DOHH2 (cell line): ENCODE measurements around the gene TNFAIP2.
A peak's percentile ranks its signal among the peaks of the same experiment; 100 is the strongest.

Experiments
- H3F3A ChIP-seq: fragments of 200-600 bp; sonication (generic), shearing (Covaris generic); 2 replicates; pipeline ENCODE4 v1.6.0; 2016; ENCODE audit warnings: antibody characterized with exemption, mild to moderate bottlenecking; ENCODE audit not compliant: control insufficient read depth, insufficient read depth
- H3K27ac ChIP-seq: fragments of 200-600 bp; sonication (generic); 2 replicates; pipeline ENCODE4 v1.5.1; 2014; ENCODE audit warnings: low read depth, mild to moderate bottlenecking, low read length, moderate library complexity
- H3K27me3 ChIP-seq: fragments of 200-600 bp; sonication (generic); 2 replicates; pipeline ENCODE4 v1.6.1; 2014; ENCODE audit warnings: mild to moderate bottlenecking, low read length, mixed read lengths; ENCODE audit not compliant: control insufficient read depth
- H3K36me3 ChIP-seq: fragments of 200-600 bp; sonication (generic); 2 replicates; pipeline ENCODE4 v1.6.1; 2014; ENCODE audit warnings: mild to moderate bottlenecking, low read length, moderate library complexity, mixed read lengths; ENCODE audit not compliant: control insufficient read depth
- H3K4me1 ChIP-seq: fragments of 200-600 bp; sonication (generic); 2 replicates; pipeline ENCODE4 v1.6.1; 2014; ENCODE audit warnings: mild to moderate bottlenecking, low read length, mixed read lengths; ENCODE audit not compliant: control insufficient read depth
- H3K4me2 ChIP-seq: fragments of 200-600 bp; sonication (generic); 2 replicates; pipeline ENCODE4 v1.6.0; 2014; ENCODE audit warnings: mild to moderate bottlenecking, low read length, moderate library complexity
- H3K4me3 ChIP-seq: fragments of 200-600 bp; sonication (generic); 2 replicates; pipeline ENCODE4 v1.5.1; 2014; ENCODE audit warnings: mild to moderate bottlenecking, low read length, mixed read lengths
- H3K79me2 ChIP-seq: fragments of 200-600 bp; sonication (generic); 2 replicates; pipeline ENCODE4 v1.6.1; 2014; ENCODE audit warnings: mild to moderate bottlenecking, low read length, mixed read lengths; ENCODE audit not compliant: control insufficient read depth
- H3K9me2 ChIP-seq: fragments of 200-600 bp; sonication (generic); replicated peaks from 2 replicates; pipeline ENCODE4 v1.6.1; 2014; ENCODE audit warnings: mild to moderate bottlenecking, low read length, mixed read lengths; ENCODE audit not compliant: control insufficient read depth
- H3K9me3 ChIP-seq: fragments of 200-600 bp; sonication (generic); 2 replicates; pipeline ENCODE4 v1.6.1; 2014; ENCODE audit warnings: antibody characterized with exemption, low read length, mixed read lengths; ENCODE audit not compliant: control insufficient read depth, insufficient read depth
- H4K20me1 ChIP-seq: fragments of 200-600 bp; sonication (generic); 2 replicates; pipeline ENCODE4 v1.6.0; 2014; ENCODE audit warnings: low read depth, mild to moderate bottlenecking, antibody characterized with exemption, low read length, moderate library complexity; ENCODE audit not compliant: control insufficient read depth, insufficient read depth
- EZH2phosphoT487 ChIP-seq: fragments of 200-600 bp; sonication (generic); IDR thresholded peaks from 2 replicates; pipeline ENCODE4 v1.6.1; 2017; ENCODE audit warnings: borderline replicate concordance, mild to moderate bottlenecking, antibody characterized with exemption, low read length, moderate library complexity, mixed read lengths
- TF ChIP-seq, protein P1 (sequence below): fragments of 200-600 bp; sonication (generic); IDR thresholded peaks from one replicate; pipeline ENCODE4 v1.5.1; 2014; ENCODE audit warnings: antibody characterized with exemption, mild to moderate bottlenecking, low read depth, low read length; ENCODE audit not compliant: poor library complexity, severe bottlenecking

The TNFAIP2 gene

DNA sequence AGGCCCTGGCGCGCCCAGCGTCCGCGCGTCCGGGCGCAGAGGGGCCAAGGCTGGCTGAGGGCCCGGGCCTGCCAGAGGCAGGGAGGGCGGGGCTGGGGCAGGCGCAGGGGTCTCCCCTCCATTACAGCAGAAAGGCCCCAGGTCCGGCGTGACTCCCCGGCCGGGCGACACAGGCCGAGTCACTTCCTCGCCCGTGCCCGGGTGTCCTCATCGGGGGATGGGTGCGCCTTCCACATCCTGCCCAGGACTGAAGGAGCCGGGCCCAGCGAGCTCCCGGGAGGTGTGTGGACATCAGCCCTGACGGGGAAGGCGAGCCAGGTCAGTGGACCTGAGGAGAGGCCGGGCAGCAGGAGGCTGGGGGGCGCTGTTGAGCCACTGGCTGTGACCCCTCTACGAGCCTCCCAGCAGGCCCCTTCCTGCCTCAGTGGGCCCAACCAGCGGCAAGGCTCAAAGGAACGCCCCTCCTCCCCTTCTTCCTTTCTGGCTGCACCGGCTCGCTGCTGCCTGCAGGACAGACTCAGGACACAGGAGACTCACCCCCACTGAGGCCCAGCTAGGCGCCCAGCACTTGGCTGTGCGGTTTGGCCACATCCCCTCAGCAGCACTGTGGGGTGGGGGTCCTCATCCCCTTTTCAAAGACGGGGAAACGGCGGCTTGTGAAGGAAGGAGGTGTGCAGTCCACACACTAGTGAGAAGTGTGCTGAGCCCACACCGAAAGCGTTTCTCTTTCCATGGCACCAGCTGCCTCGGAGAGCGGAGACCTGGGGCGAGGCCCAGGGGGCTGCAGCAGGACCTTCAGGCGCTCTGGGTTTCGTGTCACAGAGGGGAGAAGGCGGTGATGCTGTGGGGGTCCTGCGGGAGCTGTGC is 606 bp downstream of the TNFAIP2 start:
- Histone ChIP-seq H3K9me2 (no peaks in the 10 kb centered on the region), H3K27ac (no peak overlapping the region), H4K20me1 (0 out of 2 replicates have a peak, but pooled peaks cover 4% of the 10 kb centered on the region), H3K36me3 (no peaks in the 10 kb centered on the region), H3K4me3 (peak overlapping the region; percentile 67), H3K4me1 (peaks cover 58% of the 10 kb centered on the region), H3K4me2 (peak overlapping the region; percentile 98), H3K9me3 (no peaks in the 10 kb centered on the region), H3K79me2 (peaks cover 5% of the 10 kb centered on the region; the same call in 1 of the 2 replicates), H3F3A (peaks cover 27% of the 10 kb centered on the region), H3K27me3 (peaks cover 7% of the 10 kb centered on the region)
- TF ChIP-seq, protein P1, sequence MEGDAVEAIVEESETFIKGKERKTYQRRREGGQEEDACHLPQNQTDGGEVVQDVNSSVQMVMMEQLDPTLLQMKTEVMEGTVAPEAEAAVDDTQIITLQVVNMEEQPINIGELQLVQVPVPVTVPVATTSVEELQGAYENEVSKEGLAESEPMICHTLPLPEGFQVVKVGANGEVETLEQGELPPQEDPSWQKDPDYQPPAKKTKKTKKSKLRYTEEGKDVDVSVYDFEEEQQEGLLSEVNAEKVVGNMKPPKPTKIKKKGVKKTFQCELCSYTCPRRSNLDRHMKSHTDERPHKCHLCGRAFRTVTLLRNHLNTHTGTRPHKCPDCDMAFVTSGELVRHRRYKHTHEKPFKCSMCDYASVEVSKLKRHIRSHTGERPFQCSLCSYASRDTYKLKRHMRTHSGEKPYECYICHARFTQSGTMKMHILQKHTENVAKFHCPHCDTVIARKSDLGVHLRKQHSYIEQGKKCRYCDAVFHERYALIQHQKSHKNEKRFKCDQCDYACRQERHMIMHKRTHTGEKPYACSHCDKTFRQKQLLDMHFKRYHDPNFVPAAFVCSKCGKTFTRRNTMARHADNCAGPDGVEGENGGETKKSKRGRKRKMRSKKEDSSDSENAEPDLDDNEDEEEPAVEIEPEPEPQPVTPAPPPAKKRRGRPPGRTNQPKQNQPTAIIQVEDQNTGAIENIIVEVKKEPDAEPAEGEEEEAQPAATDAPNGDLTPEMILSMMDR, result peak; percentile 76
- no peak for TF ChIP-seq EZH2phosphoT487

DNA sequence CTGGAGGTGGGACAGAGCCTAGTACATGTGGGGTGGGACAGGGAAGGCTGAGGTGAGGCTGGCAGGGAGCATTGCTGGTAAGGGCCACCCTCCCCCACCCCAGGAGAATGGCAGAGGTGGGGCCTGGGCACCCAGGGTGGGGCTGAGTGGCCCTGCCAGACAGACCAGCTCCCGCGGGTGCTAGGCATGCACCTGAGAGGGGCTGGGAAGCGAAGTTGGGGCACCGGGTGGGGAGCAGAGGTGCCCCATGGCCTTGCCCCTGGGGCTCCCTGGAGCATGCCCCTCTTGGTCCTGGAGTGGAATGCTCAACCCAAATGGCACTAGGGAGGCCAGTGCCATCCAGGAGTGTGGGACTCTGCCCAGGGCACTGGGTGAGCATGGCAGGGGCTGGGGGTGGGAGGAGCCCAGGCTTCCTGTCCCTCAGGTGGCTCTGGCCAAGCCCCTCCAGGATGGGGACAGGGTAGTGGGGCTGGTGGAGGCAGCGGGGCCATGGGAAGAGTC is 1.3 kb downstream of the TNFAIP2 start:
- Histone ChIP-seq H3K9me3 (no peaks in the 10 kb centered on the region), H4K20me1 (0 out of 2 replicates have a peak, but pooled peaks cover 4% of the 10 kb centered on the region), H3K27ac (no peak overlapping the region), H3K4me1 (peaks cover 51% of the 10 kb centered on the region), H3K27me3 (peaks cover 7% of the 10 kb centered on the region), H3K9me2 (no peaks in the 10 kb centered on the region), H3F3A (peaks cover 25% of the 10 kb centered on the region), H3K4me3 (peak overlapping the region; percentile 67; the same call in 1 of the 2 replicates), H3K4me2 (peak overlapping the region; percentile 98), H3K36me3 (no peaks in the 10 kb centered on the region), H3K79me2 (peaks cover 5% of the 10 kb centered on the region; the same call in 1 of the 2 replicates)
- no peak for TF ChIP-seq EZH2phosphoT487
- TF ChIP-seq, protein P1, result no peak

DNA sequence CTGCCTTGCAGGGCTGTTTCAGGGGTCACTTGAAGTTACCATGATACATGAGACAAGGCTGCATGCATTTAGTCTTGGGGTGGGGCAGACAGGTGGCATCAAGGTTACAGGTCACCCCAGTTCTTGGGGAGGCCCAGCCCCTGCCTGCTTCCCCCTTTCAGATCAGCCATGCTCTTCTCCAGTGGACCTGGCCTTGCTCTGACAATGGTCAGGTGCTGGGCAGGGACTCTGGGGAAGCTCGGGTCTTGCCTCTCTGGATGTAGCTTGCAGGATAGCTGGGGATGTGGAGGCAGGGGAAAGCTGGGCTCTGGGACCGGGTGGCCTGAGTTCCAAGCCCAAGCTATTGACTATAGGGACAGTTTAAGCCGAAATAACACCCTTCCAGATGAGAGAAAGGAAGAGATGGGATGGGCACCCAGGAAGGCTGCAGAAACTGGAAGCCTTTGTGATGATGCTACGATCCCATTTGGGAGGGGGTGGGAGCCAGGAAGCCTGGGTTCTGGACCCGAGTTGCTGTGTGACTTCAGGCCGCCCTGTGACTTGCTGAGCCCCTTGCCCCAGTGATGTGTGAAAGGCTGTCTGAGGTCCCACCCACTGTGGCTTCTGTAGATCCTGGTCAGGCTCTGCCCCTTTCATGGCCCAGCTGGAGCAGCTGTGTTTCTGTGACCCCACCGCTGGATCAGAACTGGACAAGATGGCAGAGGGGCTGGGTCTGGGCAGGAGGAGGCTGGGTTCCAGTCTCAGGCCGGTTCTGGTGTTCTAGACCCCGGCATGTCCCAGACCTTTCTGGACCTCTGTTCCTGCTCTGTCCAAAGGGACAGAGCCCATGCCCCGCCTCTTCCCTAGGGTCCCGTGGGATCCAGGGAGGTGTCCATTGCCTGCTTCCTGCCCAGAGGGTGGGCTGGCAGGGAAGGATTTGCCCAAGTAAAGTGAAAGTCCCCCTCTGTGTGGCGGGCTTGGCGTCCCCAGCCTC is 2.1 kb downstream of the TNFAIP2 start:
- Histone ChIP-seq H3K36me3 (no peaks in the 10 kb centered on the region), H3K79me2 (peaks cover 5% of the 10 kb centered on the region; the same call in 1 of the 2 replicates), H3K4me3 (no peak overlapping the region), H3K4me2 (no peak overlapping the region), H3K27ac (no peak overlapping the region), H3K9me3 (no peaks in the 10 kb centered on the region), H3K4me1 (peaks cover 43% of the 10 kb centered on the region), H3K9me2 (no peaks in the 10 kb centered on the region), H3F3A (peaks cover 18% of the 10 kb centered on the region), H4K20me1 (0 out of 2 replicates have a peak, but pooled peaks cover 4% of the 10 kb centered on the region), H3K27me3 (peaks cover 7% of the 10 kb centered on the region)
- no peak for TF ChIP-seq EZH2phosphoT487
- TF ChIP-seq, protein P1, result no peak
